ENCODE measurements around the gene SATB2. TPM values are rescaled to one million over a fixed set of nuclear protein-coding genes. Genes with fewer than 3 reads are reported as not detected.

Gene SATB2
- total RNA-seq, 4 donors from 2014 or later = 2.6 to 3.7 (median 3.3) TPM

DNA sequence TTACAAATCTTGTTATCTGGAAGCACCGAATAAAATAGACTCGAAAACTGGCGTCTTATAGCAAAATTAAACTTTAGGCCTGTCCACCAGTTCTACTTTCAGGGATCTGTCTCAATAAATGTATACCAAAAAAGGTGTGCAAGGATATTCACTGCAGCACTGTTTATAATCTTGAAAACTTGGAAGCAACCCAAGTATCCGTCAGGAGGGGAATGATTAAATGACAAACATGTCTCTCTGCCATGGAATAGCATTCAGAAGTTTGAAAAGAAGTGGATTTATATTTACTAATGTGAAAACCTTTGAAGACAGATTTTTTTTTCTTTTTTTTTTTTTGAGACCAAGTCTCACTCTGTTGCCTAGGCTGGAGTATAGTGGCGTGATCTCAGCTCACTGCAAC is 32.3 kb upstream of the SATB2 start:
- no peak for DNase-seq (ENCODE audit: low spot score in 2 of 2)
- intact Hi-C loops (cut with DNase I; ENCODE audit: low total_unique reads) = no loop called here

DNA sequence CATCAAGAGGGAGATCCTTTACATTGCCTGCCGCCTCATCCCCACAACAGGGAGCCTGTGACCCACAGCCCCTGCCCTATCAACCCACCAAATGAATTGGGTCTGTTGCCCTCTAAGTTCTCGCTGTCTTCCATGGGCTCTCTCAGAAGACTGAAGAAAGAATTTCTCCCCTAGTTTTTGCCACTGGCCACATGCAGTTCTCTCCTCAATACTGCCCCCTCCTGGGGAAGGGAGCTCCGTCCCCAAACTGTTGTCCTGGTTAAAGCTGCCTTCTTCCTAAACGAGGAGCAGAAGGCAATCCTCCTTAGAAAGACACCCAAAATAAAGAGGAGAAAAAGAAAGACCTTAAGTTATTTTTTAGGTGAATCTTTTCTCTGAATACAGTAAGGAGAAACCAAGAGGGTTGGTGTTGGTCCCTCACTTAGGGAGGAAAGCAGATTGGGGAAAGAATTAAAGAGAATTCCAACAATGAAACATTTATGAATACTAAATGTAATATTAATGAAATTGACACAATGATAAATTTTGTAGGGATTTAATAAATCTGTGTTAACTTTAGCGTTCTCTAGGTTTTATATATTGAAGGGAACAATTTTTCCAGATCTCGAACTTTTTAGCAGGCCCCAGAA is 31.1 kb upstream of the SATB2 start:
- no peak for DNase-seq (ENCODE audit: low spot score in 2 of 2)
- H3K4me3 ChIP-seq (ENCODE audit: low read depth, poor library complexity, severe bottlenecking) = no peak overlapping the region
- intact Hi-C loops (cut with DNase I; ENCODE audit: low total_unique reads) = no loop called here
- no peak for TF ChIP-seq POLR2A (IDR thresholded peaks at IDR 0.05)
- TF ChIP-seq, protein P1, sequence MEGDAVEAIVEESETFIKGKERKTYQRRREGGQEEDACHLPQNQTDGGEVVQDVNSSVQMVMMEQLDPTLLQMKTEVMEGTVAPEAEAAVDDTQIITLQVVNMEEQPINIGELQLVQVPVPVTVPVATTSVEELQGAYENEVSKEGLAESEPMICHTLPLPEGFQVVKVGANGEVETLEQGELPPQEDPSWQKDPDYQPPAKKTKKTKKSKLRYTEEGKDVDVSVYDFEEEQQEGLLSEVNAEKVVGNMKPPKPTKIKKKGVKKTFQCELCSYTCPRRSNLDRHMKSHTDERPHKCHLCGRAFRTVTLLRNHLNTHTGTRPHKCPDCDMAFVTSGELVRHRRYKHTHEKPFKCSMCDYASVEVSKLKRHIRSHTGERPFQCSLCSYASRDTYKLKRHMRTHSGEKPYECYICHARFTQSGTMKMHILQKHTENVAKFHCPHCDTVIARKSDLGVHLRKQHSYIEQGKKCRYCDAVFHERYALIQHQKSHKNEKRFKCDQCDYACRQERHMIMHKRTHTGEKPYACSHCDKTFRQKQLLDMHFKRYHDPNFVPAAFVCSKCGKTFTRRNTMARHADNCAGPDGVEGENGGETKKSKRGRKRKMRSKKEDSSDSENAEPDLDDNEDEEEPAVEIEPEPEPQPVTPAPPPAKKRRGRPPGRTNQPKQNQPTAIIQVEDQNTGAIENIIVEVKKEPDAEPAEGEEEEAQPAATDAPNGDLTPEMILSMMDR (IDR thresholded peaks at IDR 0.05) = no peak
- WGBS, 2 donors = 57 to 68% methylated on average over 6 of the region's 6 CpGs

More for the DNA sequence above, 32.3 kb upstream of the SATB2 start:
- H3K4me3 ChIP-seq (ENCODE audit: low read depth, poor library complexity, severe bottlenecking) = no peak overlapping the region
- TF ChIP-seq, protein P1 (IDR thresholded peaks at IDR 0.05) = no peak
- TF ChIP-seq POLR2A (IDR thresholded peaks at IDR 0.05) = no peak
- WGBS, 2 donors = 55 to 70% methylated on average over 5 of the region's 5 CpGs

DNA sequence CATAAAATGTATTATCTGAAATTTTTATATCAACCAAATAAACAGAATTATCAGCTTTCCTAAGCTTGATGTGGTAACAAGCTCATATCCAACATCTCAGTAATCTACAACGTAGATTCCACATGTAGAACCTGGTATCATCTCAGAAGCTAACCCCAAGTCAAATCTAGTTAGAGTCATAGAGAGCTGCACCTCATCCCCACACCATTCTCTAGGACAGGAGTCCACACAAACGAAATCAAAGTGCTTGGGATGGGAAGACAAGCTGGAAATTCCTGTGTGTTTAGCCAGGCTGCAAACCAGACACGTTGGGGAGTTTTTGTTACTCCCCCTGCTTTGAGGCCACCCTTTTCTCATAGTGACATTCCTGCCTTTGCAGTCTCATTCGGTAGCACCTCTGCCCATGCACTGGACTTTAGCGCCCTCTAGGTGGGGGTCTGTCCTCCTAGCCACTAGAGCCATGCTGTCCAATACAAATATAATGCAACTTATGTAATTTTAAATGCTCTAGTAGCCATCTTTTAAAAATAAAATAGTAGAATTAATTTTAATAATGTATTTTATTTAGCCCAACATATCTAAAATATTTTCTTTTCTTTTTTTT is 28.1 kb upstream of the SATB2 start:
- DNase-seq (ENCODE audit: low spot score in 2 of 2) = no peak
- TF ChIP-seq, protein P1 (IDR thresholded peaks at IDR 0.05) = no peak
- no peak for TF ChIP-seq POLR2A (IDR thresholded peaks at IDR 0.05)
- WGBS, 2 donors = 21 to 23% methylated on average over 5 of the region's 5 CpGs
- intact Hi-C loops (cut with DNase I; ENCODE audit: low total_unique reads) = no loop called here
- no peak overlapping the region for H3K4me3 ChIP-seq (ENCODE audit: low read depth, poor library complexity, severe bottlenecking)

DNA sequence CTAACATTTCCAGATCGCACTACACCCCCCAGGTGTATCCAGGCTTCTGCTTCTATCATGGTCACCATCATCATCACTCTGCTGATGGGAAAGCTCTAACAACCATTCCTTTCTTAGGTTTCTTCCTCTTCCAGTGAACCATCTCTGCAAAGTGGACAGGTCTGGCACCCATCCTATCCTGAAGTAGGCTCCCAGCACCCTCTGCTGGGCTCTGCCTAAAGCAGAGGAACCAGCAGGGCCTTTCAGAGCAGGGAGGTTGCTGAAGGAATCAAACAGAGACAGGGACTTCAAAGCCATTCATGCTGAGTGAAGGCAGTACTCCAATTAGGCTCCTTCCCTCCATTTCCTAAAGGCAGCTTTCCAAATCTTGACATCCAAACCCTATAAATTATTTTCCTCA is 27.2 kb upstream of the SATB2 start:
- intact Hi-C loops (cut with DNase I; ENCODE audit: low total_unique reads) = no loop called here
- H3K4me3 ChIP-seq (ENCODE audit: low read depth, poor library complexity, severe bottlenecking) = no peak overlapping the region
- DNase-seq (ENCODE audit: low spot score in 2 of 2) = no peak
- 100% methylated on average over 1 of the region's 1 CpG for WGBS, 2 donors
- TF ChIP-seq POLR2A (IDR thresholded peaks at IDR 0.05) = no peak
- TF ChIP-seq, protein P1 (IDR thresholded peaks at IDR 0.05) = no peak

DNA sequence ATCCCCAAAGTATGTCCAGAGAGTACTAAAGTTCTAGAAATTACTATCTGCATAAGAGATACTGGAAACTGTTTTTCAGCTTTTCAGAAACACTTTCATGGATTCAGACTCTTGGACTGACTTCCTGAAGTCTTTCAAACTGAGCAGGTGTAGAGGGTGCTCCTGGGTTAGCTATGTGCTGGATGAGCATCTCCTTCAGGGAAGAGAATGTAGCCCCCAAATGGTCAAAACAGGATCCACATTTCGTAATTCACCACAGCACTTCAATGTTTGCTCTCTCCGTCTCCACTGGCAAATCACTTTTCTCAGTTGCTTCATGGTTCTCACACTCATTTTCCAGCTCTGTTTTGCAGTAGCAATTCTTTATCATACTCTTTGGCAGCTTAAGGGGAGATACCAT is 23.2 kb upstream of the SATB2 start:
- intact Hi-C loops (cut with DNase I; ENCODE audit: low total_unique reads) = no loop called here
- no peak overlapping the region for H3K4me3 ChIP-seq (ENCODE audit: low read depth, poor library complexity, severe bottlenecking)
- WGBS, 2 donors = 77 to 78% methylated on average over 2 of the region's 2 CpGs
- DNase-seq (ENCODE audit: low spot score in 2 of 2) = no peak
- TF ChIP-seq, protein P1 (IDR thresholded peaks at IDR 0.05) = no peak
- TF ChIP-seq POLR2A (IDR thresholded peaks at IDR 0.05) = no peak

Measured in lower leg skin (tissue), 4 donors.